Natural killer cell (primary cell): ENCODE measurements around the gene LPAR1. TPM values are rescaled to one million over a fixed set of nuclear protein-coding genes. Genes with fewer than 3 reads are reported as not detected.

ENCODE experiments used
- ATAC-seq, 3 donors: fragments of 150-1000 bp in 2 of 3; fragments of 200-7000 bp in 1 of 3; cut with Tn5 transposase; 1 replicate in 1 of 3; 2 replicates in 2 of 3; pipeline ENCODE4 v1.10.0; 2021; ENCODE audit warnings: mild to moderate bottlenecking in 2 of 3, moderate library complexity in 2 of 3
- DNase-seq, 2 donors: peaks; one replicate each; pipeline versions ENCODE4 v3.0.0 to v3.0.0-alpha.2; 2013 to 2021; ENCODE audit warnings: mixed read lengths in 1 of 2
- H3K27ac ChIP-seq: one replicate; pipeline ENCODE4 v1.5.1; 2013; ENCODE audit warnings: mild to moderate bottlenecking, low read length
- H3K27me3 ChIP-seq: one replicate; pipeline ENCODE4 v1.6.1; 2013; ENCODE audit warnings: low read length; ENCODE audit not compliant: control insufficient read depth, insufficient read depth
- H3K36me3 ChIP-seq: one replicate; pipeline ENCODE4 v1.6.1; 2013; ENCODE audit warnings: low read length; ENCODE audit not compliant: control insufficient read depth, insufficient read depth
- H3K4me1 ChIP-seq: one replicate; pipeline ENCODE4 v1.6.1; 2013; ENCODE audit warnings: low read length; ENCODE audit not compliant: control insufficient read depth, insufficient read depth
- H3K4me3 ChIP-seq: one replicate; pipeline ENCODE4 v1.5.1; 2013; ENCODE audit warnings: low read length
- H3K9me3 ChIP-seq: one replicate; pipeline ENCODE4 v1.6.1; 2013; ENCODE audit warnings: low read length; ENCODE audit not compliant: control insufficient read depth, insufficient read depth
- H3K27ac Mint-ChIP-seq, 2 donors: one replicate each; pipeline ENCODE4 v1.8.0; 2022; ENCODE audit warnings: mild to moderate bottlenecking in 2 of 2, mixed read lengths in 2 of 2, moderate library complexity in 1 of 2
- H3K27me3 Mint-ChIP-seq, 2 donors: one replicate each; pipeline ENCODE4 v1.8.0; 2022; ENCODE audit warnings: low read depth in 2 of 2, mixed read lengths in 2 of 2
- H3K36me3 Mint-ChIP-seq: one replicate; pipeline ENCODE4 v1.8.0; 2022; ENCODE audit warnings: mixed read lengths
- H3K4me1 Mint-ChIP-seq, 2 donors: one replicate each; pipeline ENCODE4 v1.8.0; 2022; ENCODE audit warnings: mixed read lengths in 2 of 2
- H3K4me3 Mint-ChIP-seq: one replicate; pipeline ENCODE4 v1.8.0; 2022; ENCODE audit warnings: mild to moderate bottlenecking, moderate library complexity, mixed read lengths
- H3K9me3 Mint-ChIP-seq, 2 donors: one replicate each; pipeline ENCODE4 v1.8.0; 2022; ENCODE audit warnings: mixed read lengths in 2 of 2
- WGBS: methylation state at CpG from one replicate; pipeline ENCODE4 v1.1.7; 2013; ENCODE audit warnings: missing lambda C conversion rate; ENCODE audit not compliant: insufficient coverage; 5-methylcytosine and 5-hydroxymethylcytosine counted together
- intact Hi-C: fragments of 100-400 bp; cut with micrococcal nuclease; formaldehyde crosslinking; loops from one replicate; pipeline ENCODE4 v1.14.2; 2022
- total RNA-seq, 4 donors: library from RNA; stranded (reverse); fragments of 120-200 nt in 1 of 4; gene quantifications; one replicate each; pipeline versions ENCODE4 v1.2.3 to v1.2.4, GENCODE V29; 2013 to 2022
- TF ChIP-seq, protein P1 (sequence below): fragments of 200-600 bp; IDR thresholded peaks from one replicate; pipeline ENCODE4 v1.8.0; 2022; ENCODE audit warnings: antibody characterized with exemption

LPAR1 gene
- total RNA-seq, 3 donors from 2014 or later (not counting 1 experiment from before 2014, with no cell fraction given): 0.48 to 0.50 TPM; not detected in 1

GRCh38 chr9:111005746-111006470 lies 32.4 kb downstream of the LPAR1 start:
- no peaks in the 10 kb centered on the region for H3K4me1 ChIP-seq
- no peaks in the 10 kb centered on the region for H3K9me3 ChIP-seq
- Mint-ChIP-seq H3K4me1 (no peaks in the 10 kb centered on the region), H3K27me3 (no peaks in the 10 kb centered on the region), H3K9me3 (peaks cover 4 to 7% of the 10 kb centered on the region in 2 donors), H3K4me3 (no peak overlapping the region), H3K36me3 (no peaks in the 10 kb centered on the region), H3K27ac (no peak overlapping the region)
- no peaks in the 10 kb centered on the region for H3K27me3 ChIP-seq
- H3K4me3 ChIP-seq: no peak overlapping the region
- WGBS: 100% methylated on average over 1 of the region's 1 CpG
- H3K27ac ChIP-seq: no peak overlapping the region
- DNase-seq (no peak), ATAC-seq (no peak)
- H3K36me3 ChIP-seq: no peaks in the 10 kb centered on the region
- TF ChIP-seq, protein P1, sequence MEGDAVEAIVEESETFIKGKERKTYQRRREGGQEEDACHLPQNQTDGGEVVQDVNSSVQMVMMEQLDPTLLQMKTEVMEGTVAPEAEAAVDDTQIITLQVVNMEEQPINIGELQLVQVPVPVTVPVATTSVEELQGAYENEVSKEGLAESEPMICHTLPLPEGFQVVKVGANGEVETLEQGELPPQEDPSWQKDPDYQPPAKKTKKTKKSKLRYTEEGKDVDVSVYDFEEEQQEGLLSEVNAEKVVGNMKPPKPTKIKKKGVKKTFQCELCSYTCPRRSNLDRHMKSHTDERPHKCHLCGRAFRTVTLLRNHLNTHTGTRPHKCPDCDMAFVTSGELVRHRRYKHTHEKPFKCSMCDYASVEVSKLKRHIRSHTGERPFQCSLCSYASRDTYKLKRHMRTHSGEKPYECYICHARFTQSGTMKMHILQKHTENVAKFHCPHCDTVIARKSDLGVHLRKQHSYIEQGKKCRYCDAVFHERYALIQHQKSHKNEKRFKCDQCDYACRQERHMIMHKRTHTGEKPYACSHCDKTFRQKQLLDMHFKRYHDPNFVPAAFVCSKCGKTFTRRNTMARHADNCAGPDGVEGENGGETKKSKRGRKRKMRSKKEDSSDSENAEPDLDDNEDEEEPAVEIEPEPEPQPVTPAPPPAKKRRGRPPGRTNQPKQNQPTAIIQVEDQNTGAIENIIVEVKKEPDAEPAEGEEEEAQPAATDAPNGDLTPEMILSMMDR: no peak
- intact Hi-C loops: no loop called here

DNA sequence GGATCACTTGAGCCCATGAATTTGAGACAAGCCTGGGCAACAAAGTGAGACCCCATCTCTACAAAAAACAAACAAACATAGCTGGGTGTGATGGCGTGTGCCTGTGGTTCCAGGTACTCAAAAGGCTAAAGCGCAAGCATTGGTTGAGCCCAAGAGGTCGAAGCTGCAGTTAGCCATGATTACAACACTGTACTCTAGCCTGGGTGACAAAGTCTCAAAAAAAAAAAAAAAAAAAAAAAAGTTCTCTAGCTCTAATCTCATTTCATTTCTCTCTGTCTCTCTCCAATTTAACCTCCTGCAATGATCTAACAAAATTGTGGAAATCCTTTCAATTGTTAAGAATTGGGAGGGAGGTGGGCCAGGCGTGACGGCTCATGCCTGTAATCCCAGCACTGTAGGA lies 33.3 kb downstream of the LPAR1 start:
- DNase-seq (no peak), ATAC-seq (no peak)
- intact Hi-C loops: no loop called here
- Mint-ChIP-seq H3K9me3 (peaks cover 4 to 9% of the 10 kb centered on the region in 2 donors), H3K36me3 (no peaks in the 10 kb centered on the region), H3K27ac (no peak overlapping the region), H3K4me3 (no peak overlapping the region), H3K4me1 (no peaks in the 10 kb centered on the region), H3K27me3 (no peaks in the 10 kb centered on the region)
- TF ChIP-seq, protein P1: no peak
- Histone ChIP-seq H3K9me3 (no peaks in the 10 kb centered on the region), H3K36me3 (no peaks in the 10 kb centered on the region), H3K4me1 (no peaks in the 10 kb centered on the region), H3K4me3 (no peak overlapping the region), H3K27ac (no peak overlapping the region), H3K27me3 (no peaks in the 10 kb centered on the region)
- 94% methylated on average over 5 of the region's 5 CpGs for WGBS

GRCh38 chr9:111003182-111003581 lies 35.1 kb downstream of the LPAR1 start:
- Mint-ChIP-seq H3K9me3 (peaks cover 4 to 9% of the 10 kb centered on the region in 2 donors), H3K27ac (no peak overlapping the region), H3K27me3 (no peaks in the 10 kb centered on the region), H3K4me3 (no peak overlapping the region), H3K36me3 (no peaks in the 10 kb centered on the region), H3K4me1 (no peaks in the 10 kb centered on the region)
- Histone ChIP-seq H3K9me3 (no peaks in the 10 kb centered on the region), H3K27me3 (no peaks in the 10 kb centered on the region), H3K27ac (no peak overlapping the region), H3K4me1 (no peaks in the 10 kb centered on the region), H3K36me3 (no peaks in the 10 kb centered on the region), H3K4me3 (no peak overlapping the region)
- intact Hi-C loops: no loop called here
- TF ChIP-seq, protein P1: no peak
- 100% methylated on average over 3 of the region's 3 CpGs for WGBS
- DNase-seq (no peak), ATAC-seq (no peak)

- Mint-ChIP-seq H3K4me1 (no peaks in the 10 kb centered on the region), H3K9me3 (peaks cover 6 to 10% of the 10 kb centered on the region in 2 donors), H3K27ac (no peak overlapping the region), H3K36me3 (no peaks in the 10 kb centered on the region), H3K27me3 (no peaks in the 10 kb centered on the region), H3K4me3 (no peak overlapping the region)
- ATAC-seq (no peak), DNase-seq (no peak)
- Histone ChIP-seq H3K9me3 (no peaks in the 10 kb centered on the region), H3K36me3 (no peaks in the 10 kb centered on the region), H3K4me3 (no peak overlapping the region), H3K4me1 (no peaks in the 10 kb centered on the region), H3K27me3 (no peaks in the 10 kb centered on the region), H3K27ac (no peak overlapping the region)
- TF ChIP-seq, protein P1: no peak
- 0% methylated on average over 1 of the region's 1 CpG for WGBS
- intact Hi-C loops: no loop called here
Observed at GRCh38 chr9:111001526-111001925, 36.7 kb downstream of the LPAR1 start.
